ENCODE results near the gene CEP131.

GRCh38 chr17:81147701-81148100 is 75.1 kb downstream of the CEP131 start:
- no peak for TF ChIP-seq TAF1 (IDR thresholded peaks at IDR 0.05; ENCODE audit: low read depth)
- no peak for TF ChIP-seq RAD21 (conservative IDR thresholded peaks at IDR 0.05)
- no peak for TF ChIP-seq CTCF (IDR thresholded peaks at IDR 0.05; ENCODE audit: poor library complexity, severe bottlenecking)
- TF ChIP-seq EZH2 (IDR thresholded peaks at IDR 0.05; ENCODE audit: borderline replicate concordance, insufficient read depth, low read length, poor library complexity, severe bottlenecking) = no peak
- TF ChIP-seq MXI1 (conservative IDR thresholded peaks at IDR 0.05; ENCODE audit: poor library complexity, severe bottlenecking) = no peak
- TF ChIP-seq EP300 (conservative IDR thresholded peaks at IDR 0.05; ENCODE audit: poor library complexity, severe bottlenecking) = no peak
